Measurements from ENCODE around the gene MATN4.
A peak's percentile ranks its signal among the peaks of the same experiment; 100 is the strongest.

The MATN4 gene

GRCh38 chr20:45307076-45307640 is 941 bp downstream of the MATN4 start:
- no peak overlapping the region for H2BK120ac ChIP-seq (ENCODE audit: low read depth, low read length)
- H2BK12ac ChIP-seq (ENCODE audit: low read length): no peak overlapping the region
- no peak overlapping the region for H3K4ac ChIP-seq (ENCODE audit: low read length)
- no peak overlapping the region for H3K4me3 ChIP-seq (ENCODE audit: low read length in 2 of 2)
- no peak overlapping the region for H4K91ac ChIP-seq (ENCODE audit: low read depth, low read length, poor library complexity)
- H2AFZ ChIP-seq (ENCODE audit: low read length): no peak overlapping the region
- H3K14ac ChIP-seq (ENCODE audit: low read length): no peak overlapping the region
- no peak overlapping the region for H2BK5ac ChIP-seq (ENCODE audit: low read length)
- H2BK15ac ChIP-seq (ENCODE audit: low read length): no peak overlapping the region
- DNase-seq (ENCODE audit: low spot score): no peak
- no peak overlapping the region for H3K27ac ChIP-seq (replicated peaks; ENCODE audit: low read length)
- H3K27me3 ChIP-seq (ENCODE audit: control insufficient read depth in 3 of 3, insufficient read depth in 3 of 3, low read depth in 1 of 3, low read length in 3 of 3): peaks cover 0 to 33% (median 30%) of the 10 kb centered on the region in 3 experiments
- no peak overlapping the region for H4K8ac ChIP-seq (ENCODE audit: low read depth, low read length)
- no peak overlapping the region for H3K18ac ChIP-seq (ENCODE audit: low read length)
- H3K9ac ChIP-seq (ENCODE audit: low read depth, low read length, poor library complexity): no peak overlapping the region
- H3K23ac ChIP-seq (ENCODE audit: low read depth, low read length, poor library complexity): peak overlapping the region; percentile 52
- H3K79me1 ChIP-seq (ENCODE audit: low read depth, low read length): no peaks in the 10 kb centered on the region
- H3K36me3 ChIP-seq (replicated peaks in 1 of 2; ENCODE audit: control insufficient read depth in 2 of 2, insufficient read depth in 2 of 2, low read length in 2 of 2): no peaks in the 10 kb centered on the region
- peaks cover 0 to 7% of the 10 kb centered on the region in 2 donors for H3K4me1 ChIP-seq (ENCODE audit: control insufficient read depth in 2 of 2, insufficient read depth in 1 of 2, low read depth in 1 of 2, low read length in 2 of 2)
- no peak overlapping the region for H3K4me2 ChIP-seq (ENCODE audit: insufficient read depth, low read length, poor library complexity, severe bottlenecking)
- H3K9me3 ChIP-seq (replicated peaks in 1 of 2; ENCODE audit: control insufficient read depth in 2 of 2, insufficient read depth in 1 of 2, low read depth in 1 of 2, low read length in 2 of 2): no peaks in the 10 kb centered on the region
- no peak overlapping the region for H2AK5ac ChIP-seq (ENCODE audit: low read depth, low read length)
- WGBS, 2 donors (ENCODE audit: extremely low coverage in 2 of 2, insufficient read length in 2 of 2, insufficient replicate concordance in 1 of 2): no CpG with 5 or more reads among the region's 16 CpGs

DNA sequence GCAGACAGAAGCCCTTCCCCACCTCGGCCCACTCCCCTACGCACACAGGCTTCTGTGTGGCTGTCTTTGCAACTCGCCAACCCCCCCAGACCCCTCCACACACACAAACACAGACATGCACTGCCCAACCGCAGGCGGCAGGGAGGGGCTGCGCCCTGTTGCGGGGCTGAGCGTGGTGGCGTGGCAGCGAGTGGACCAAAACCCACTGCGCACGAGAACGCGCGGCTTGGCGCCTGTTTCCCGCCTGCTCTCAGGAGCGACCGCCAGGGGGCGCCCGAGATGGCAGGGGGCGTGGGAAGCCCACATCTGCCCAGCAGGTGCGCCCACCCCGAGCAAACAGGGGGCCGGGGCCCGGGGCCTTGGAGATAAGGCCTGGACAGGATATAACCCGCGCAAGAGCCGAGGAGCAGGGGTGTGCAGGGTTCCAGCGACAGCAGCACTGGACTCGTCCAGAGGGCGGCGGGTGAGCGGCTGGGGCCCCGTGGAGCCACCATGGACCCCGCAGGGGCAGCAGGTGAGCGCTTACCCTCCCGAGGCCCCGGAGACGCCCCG is 1.6 kb downstream of the MATN4 start, which contains the start of gene RBPJL:
RBPJL (plus strand) TSS at position 410 of the 552 bp plus-strand sequence; CDS start at position 493, 83 bp downstream.
- no peaks in the 10 kb centered on the region for H3K79me1 ChIP-seq (ENCODE audit: low read depth, low read length)
- no peak within 1 kb of the TSS for H3K4me3 ChIP-seq (ENCODE audit: low read length in 2 of 2)
- no peak within 1 kb of the TSS for H3K4me2 ChIP-seq (ENCODE audit: insufficient read depth, low read length, poor library complexity, severe bottlenecking)
- H3K9me3 ChIP-seq (replicated peaks in 1 of 2; ENCODE audit: control insufficient read depth in 2 of 2, insufficient read depth in 1 of 2, low read depth in 1 of 2, low read length in 2 of 2): no peaks in the 10 kb centered on the region
- H3K18ac ChIP-seq (ENCODE audit: low read length): peak within 1 kb of the TSS; percentile 98
- peak within 1 kb of the TSS; percentile 93 for H4K8ac ChIP-seq (ENCODE audit: low read depth, low read length)
- no peaks in the 10 kb centered on the region for H3K36me3 ChIP-seq (replicated peaks in 1 of 2; ENCODE audit: control insufficient read depth in 2 of 2, insufficient read depth in 2 of 2, low read length in 2 of 2)
- H3K23ac ChIP-seq (ENCODE audit: low read depth, low read length, poor library complexity): peak within 1 kb of the TSS; percentile 90
- WGBS, 2 donors (ENCODE audit: extremely low coverage in 2 of 2, insufficient read length in 2 of 2, insufficient replicate concordance in 1 of 2): no CpG with 5 or more reads among the region's 41 CpGs
- H3K27me3 ChIP-seq (ENCODE audit: control insufficient read depth in 3 of 3, insufficient read depth in 3 of 3, low read depth in 1 of 3, low read length in 3 of 3): peaks cover 0 to 30% (median 26%) of the 10 kb centered on the region in 3 experiments
- H3K4me1 ChIP-seq (ENCODE audit: control insufficient read depth in 2 of 2, insufficient read depth in 1 of 2, low read depth in 1 of 2, low read length in 2 of 2): peaks cover 0 to 2% of the 10 kb centered on the region in 2 donors
- peak within 1 kb of the TSS; percentile 79 for H3K4ac ChIP-seq (ENCODE audit: low read length)
- no peak within 1 kb of the TSS for H3K27ac ChIP-seq (replicated peaks; ENCODE audit: low read length)
- peak within 1 kb of the TSS; percentile 40 for H2BK120ac ChIP-seq (ENCODE audit: low read depth, low read length)
- no peak within 1 kb of the TSS for H2BK5ac ChIP-seq (ENCODE audit: low read length)
- DNase-seq (ENCODE audit: low spot score): no peak
- no peak within 1 kb of the TSS for H3K14ac ChIP-seq (ENCODE audit: low read length)
- H2BK15ac ChIP-seq (ENCODE audit: low read length): peak within 1 kb of the TSS; percentile 75
- H2BK12ac ChIP-seq (ENCODE audit: low read length): no peak within 1 kb of the TSS
- no peak within 1 kb of the TSS for H4K91ac ChIP-seq (ENCODE audit: low read depth, low read length, poor library complexity)
- H2AK5ac ChIP-seq (ENCODE audit: low read depth, low read length): peak within 1 kb of the TSS; percentile 44
- peak within 1 kb of the TSS; percentile 92 for H3K9ac ChIP-seq (ENCODE audit: low read depth, low read length, poor library complexity)
- H2AFZ ChIP-seq (ENCODE audit: low read length): peak within 1 kb of the TSS; percentile 45

DNA sequence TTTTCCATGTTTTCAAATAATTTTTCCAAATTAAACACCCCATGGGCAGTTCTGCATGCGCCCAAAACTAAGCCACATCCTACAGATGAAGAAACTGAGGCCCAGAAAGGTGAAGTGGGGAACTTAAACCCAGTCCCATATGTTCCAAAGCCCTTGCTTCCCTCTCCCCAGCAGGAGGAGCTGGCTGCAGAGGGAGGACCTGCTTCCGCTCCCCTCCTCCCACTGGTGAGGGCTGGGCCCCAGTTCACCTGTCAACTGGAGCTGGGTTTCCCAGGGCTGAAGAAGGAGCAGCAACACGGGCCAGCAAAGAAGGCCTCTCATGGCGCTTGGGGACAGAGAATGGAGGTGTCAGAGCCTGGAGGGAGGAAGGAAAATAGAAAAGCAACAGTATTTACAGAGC is 2.8 kb downstream of the MATN4 start:
- no peak overlapping the region for H3K18ac ChIP-seq (ENCODE audit: low read length)
- no CpG with 5 or more reads among the region's 4 CpGs for WGBS, 2 donors (ENCODE audit: extremely low coverage in 2 of 2, insufficient read length in 2 of 2, insufficient replicate concordance in 1 of 2)
- no peaks in the 10 kb centered on the region for H3K36me3 ChIP-seq (replicated peaks in 1 of 2; ENCODE audit: control insufficient read depth in 2 of 2, insufficient read depth in 2 of 2, low read length in 2 of 2)
- H3K9me3 ChIP-seq (replicated peaks in 1 of 2; ENCODE audit: control insufficient read depth in 2 of 2, insufficient read depth in 1 of 2, low read depth in 1 of 2, low read length in 2 of 2): no peaks in the 10 kb centered on the region
- H2BK120ac ChIP-seq (ENCODE audit: low read depth, low read length): no peak overlapping the region
- no peak overlapping the region for H3K27ac ChIP-seq (replicated peaks; ENCODE audit: low read length)
- peaks cover 0 to 30% (median 21%) of the 10 kb centered on the region in 3 experiments for H3K27me3 ChIP-seq (ENCODE audit: control insufficient read depth in 3 of 3, insufficient read depth in 3 of 3, low read depth in 1 of 3, low read length in 3 of 3)
- no peaks in the 10 kb centered on the region for H3K79me1 ChIP-seq (ENCODE audit: low read depth, low read length)
- peaks cover 0 to 5% of the 10 kb centered on the region in 2 donors for H3K4me1 ChIP-seq (ENCODE audit: control insufficient read depth in 2 of 2, insufficient read depth in 1 of 2, low read depth in 1 of 2, low read length in 2 of 2)
- H2BK15ac ChIP-seq (ENCODE audit: low read length): no peak overlapping the region
- H4K91ac ChIP-seq (ENCODE audit: low read depth, low read length, poor library complexity): no peak overlapping the region
- H3K9ac ChIP-seq (ENCODE audit: low read depth, low read length, poor library complexity): no peak overlapping the region
- no peak overlapping the region for H2AFZ ChIP-seq (ENCODE audit: low read length)
- H2BK5ac ChIP-seq (ENCODE audit: low read length): no peak overlapping the region
- no peak overlapping the region for H3K23ac ChIP-seq (ENCODE audit: low read depth, low read length, poor library complexity)
- H2AK5ac ChIP-seq (ENCODE audit: low read depth, low read length): no peak overlapping the region
- H3K4ac ChIP-seq (ENCODE audit: low read length): no peak overlapping the region
- no peak overlapping the region for H4K8ac ChIP-seq (ENCODE audit: low read depth, low read length)
- no peak for DNase-seq (ENCODE audit: low spot score)
- no peak overlapping the region for H3K4me2 ChIP-seq (ENCODE audit: insufficient read depth, low read length, poor library complexity, severe bottlenecking)
- no peak overlapping the region for H3K14ac ChIP-seq (ENCODE audit: low read length)
- H2BK12ac ChIP-seq (ENCODE audit: low read length): no peak overlapping the region
- no peak overlapping the region for H3K4me3 ChIP-seq (ENCODE audit: low read length in 2 of 2)

DNA sequence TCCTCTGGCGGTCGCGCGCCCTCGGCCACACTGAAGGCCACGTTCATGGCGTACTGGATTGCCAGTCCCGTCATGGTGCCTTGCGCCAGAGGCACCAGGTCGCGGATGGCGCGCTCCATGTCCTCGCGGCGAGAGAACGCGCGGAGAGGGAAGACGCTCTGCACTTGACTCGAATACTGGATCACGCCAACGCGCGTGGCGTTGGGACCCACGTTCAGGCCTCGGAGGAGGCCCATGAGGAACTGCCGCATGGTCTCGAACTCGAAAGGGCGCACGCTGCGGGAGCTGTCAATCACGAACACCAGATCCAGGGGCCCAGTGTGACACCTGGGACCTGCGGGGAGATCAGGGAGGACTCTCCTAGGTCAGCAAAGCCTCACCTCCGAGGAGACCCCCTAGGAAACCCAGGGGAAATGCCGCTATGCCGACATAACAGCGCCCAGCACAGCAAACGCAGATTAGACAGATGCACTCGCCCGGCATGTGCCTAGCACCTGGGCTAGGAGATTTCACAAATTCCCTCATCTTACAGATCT is 3.6 kb downstream of the MATN4 start:
- Histone ChIP-seq H3K14ac (ENCODE audit: low read length) (peak overlapping the region; percentile 10), H3K4me3 (ENCODE audit: low read length in 2 of 2) (no peak overlapping the region), H3K9me3 (replicated peaks in 1 of 2; ENCODE audit: control insufficient read depth in 2 of 2, insufficient read depth in 1 of 2, low read depth in 1 of 2, low read length in 2 of 2) (no peaks in the 10 kb centered on the region), H3K36me3 (replicated peaks in 1 of 2; ENCODE audit: control insufficient read depth in 2 of 2, insufficient read depth in 2 of 2, low read length in 2 of 2) (no peaks in the 10 kb centered on the region), H3K79me1 (ENCODE audit: low read depth, low read length) (no peaks in the 10 kb centered on the region), H3K27me3 (ENCODE audit: control insufficient read depth in 3 of 3, insufficient read depth in 3 of 3, low read depth in 1 of 3, low read length in 3 of 3) (peaks cover 0 to 25% (median 21%) of the 10 kb centered on the region in 3 experiments), H3K4me1 (ENCODE audit: control insufficient read depth in 2 of 2, insufficient read depth in 1 of 2, low read depth in 1 of 2, low read length in 2 of 2) (peaks cover 0 to 5% of the 10 kb centered on the region in 2 donors), H2BK120ac (ENCODE audit: low read depth, low read length) (no peak overlapping the region), H2BK15ac (ENCODE audit: low read length) (no peak overlapping the region), H3K27ac (replicated peaks; ENCODE audit: low read length) (no peak overlapping the region), H3K4ac (ENCODE audit: low read length) (no peak overlapping the region), H3K23ac (ENCODE audit: low read depth, low read length, poor library complexity) (no peak overlapping the region), H3K9ac (ENCODE audit: low read depth, low read length, poor library complexity) (peak overlapping the region; percentile 56), H2BK5ac (ENCODE audit: low read length) (no peak overlapping the region), H2AFZ (ENCODE audit: low read length) (no peak overlapping the region), H2AK5ac (ENCODE audit: low read depth, low read length) (peak overlapping the region; percentile 13), H4K8ac (ENCODE audit: low read depth, low read length) (no peak overlapping the region), H4K91ac (ENCODE audit: low read depth, low read length, poor library complexity) (no peak overlapping the region), H3K4me2 (ENCODE audit: insufficient read depth, low read length, poor library complexity, severe bottlenecking) (no peak overlapping the region), H2BK12ac (ENCODE audit: low read length) (no peak overlapping the region), H3K18ac (ENCODE audit: low read length) (no peak overlapping the region)
- no peak for DNase-seq (ENCODE audit: low spot score)
- WGBS, 2 donors (ENCODE audit: extremely low coverage in 2 of 2, insufficient read length in 2 of 2, insufficient replicate concordance in 1 of 2): no CpG with 5 or more reads among the region's 43 CpGs
